ENCODE results near the gene RGS7.

DNA sequence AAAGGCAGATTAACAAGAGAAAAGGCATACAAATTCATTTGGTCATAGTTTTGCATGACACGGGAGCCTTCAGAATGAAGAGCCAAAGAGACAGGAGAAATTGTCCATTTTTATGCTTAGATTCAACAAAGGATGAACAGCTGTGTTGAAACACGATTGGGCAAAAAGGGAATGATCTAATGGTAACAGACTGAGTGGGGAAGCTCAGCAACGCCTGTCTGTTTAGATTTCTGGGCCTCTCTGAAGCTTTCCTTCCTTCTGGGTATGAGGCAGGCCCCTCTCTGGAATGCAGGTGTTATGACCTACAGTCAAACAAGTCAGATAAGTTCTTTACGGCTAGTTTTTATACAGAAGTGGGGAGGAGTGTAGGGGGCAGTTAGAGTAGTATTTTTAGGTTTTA lies 154.6 kb downstream of the RGS7 start:
- TF ChIP-seq EP300 (IDR thresholded peaks at IDR 0.05): no peak
- TF ChIP-seq, protein P1, sequence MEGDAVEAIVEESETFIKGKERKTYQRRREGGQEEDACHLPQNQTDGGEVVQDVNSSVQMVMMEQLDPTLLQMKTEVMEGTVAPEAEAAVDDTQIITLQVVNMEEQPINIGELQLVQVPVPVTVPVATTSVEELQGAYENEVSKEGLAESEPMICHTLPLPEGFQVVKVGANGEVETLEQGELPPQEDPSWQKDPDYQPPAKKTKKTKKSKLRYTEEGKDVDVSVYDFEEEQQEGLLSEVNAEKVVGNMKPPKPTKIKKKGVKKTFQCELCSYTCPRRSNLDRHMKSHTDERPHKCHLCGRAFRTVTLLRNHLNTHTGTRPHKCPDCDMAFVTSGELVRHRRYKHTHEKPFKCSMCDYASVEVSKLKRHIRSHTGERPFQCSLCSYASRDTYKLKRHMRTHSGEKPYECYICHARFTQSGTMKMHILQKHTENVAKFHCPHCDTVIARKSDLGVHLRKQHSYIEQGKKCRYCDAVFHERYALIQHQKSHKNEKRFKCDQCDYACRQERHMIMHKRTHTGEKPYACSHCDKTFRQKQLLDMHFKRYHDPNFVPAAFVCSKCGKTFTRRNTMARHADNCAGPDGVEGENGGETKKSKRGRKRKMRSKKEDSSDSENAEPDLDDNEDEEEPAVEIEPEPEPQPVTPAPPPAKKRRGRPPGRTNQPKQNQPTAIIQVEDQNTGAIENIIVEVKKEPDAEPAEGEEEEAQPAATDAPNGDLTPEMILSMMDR (IDR thresholded peaks at IDR 0.05): no peak
- no peak for TF ChIP-seq POLR2AphosphoS5 (IDR thresholded peaks at IDR 0.05)
- no peak for TF ChIP-seq POLR2A (IDR thresholded peaks at IDR 0.05; ENCODE audit: low read depth)

Data from esophagus muscularis mucosa (tissue), 4 donors.